GM21381 (cell line): ENCODE measurements around the gene ZNF587B.
"Not testable (repeated sequence)": the region's sequence is repeated elsewhere in the genome, so short reads cannot be mapped to it uniquely, and the experiment has no call there.

Experiments
- ATAC-seq: cut with Tn5 transposase; IDR thresholded peaks from one replicate; pipeline ENCODE4 v1.9.1; 2021; ENCODE audit warnings: mild to moderate bottlenecking, moderate library complexity; ENCODE audit not compliant: unreplicated experiment

ZNF587B gene

GRCh38 chr19:57830071-57830602 is at the start of gene ZNF587B:
Gene ZNF587B, plus strand, starts transcription at chr19:57830299. Its CDS starts 230 bp downstream, at chr19:57830529.
- no peak for ATAC-seq

DNA sequence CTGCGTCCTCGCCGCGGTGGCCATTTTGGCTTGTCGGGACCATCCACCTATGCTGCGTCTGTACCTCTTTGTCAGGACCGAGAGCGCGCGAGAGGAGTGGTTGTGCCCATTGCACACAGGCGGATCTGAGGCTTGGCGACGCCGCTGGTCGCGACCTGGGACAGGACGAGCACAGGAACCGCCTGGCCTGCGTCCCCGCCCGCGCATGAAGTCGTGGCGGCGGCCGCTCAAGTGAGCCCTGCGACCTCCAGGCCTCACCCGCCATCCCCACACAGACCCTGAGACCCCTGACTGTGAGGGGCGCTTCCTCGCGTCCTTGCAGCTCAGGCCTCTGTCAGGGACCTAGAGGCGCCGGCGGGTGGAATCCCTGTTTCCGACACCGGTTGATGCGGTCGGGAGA is 43.8 kb upstream of the ZNF587B start:
- no peak for ATAC-seq

GRCh38 chr19:57786906-57787305 is 43.2 kb upstream of the ZNF587B start:
- ATAC-seq, result no peak

- no peak for ATAC-seq
Observed at GRCh38 chr19:57788114-57788692, 41.9 kb upstream of the ZNF587B start.

- no peak for ATAC-seq
Observed at GRCh38 chr19:57789288-57789687, 40.8 kb upstream of the ZNF587B start.

DNA sequence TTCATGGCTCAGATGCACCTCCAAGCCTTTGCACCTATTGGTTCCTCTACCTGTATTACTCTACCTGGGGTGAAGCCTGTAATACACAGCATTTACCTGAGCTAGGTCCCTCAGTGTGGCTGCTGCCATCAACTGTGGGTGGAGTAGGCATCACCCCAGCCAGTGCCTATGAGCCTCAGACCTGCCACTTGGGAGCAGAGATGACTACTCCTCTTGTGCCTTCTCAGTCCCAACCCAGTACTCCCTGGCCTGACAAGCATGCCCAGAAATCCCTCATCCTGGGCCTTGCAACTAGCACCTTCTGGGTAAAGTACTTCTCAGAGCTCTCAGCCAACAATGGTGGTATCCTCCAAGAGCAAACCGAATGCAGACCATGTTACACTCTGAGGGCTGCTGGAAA is 33.5 kb upstream of the ZNF587B start:
- ATAC-seq, result not testable (repeated sequence)

- no peak for ATAC-seq
Observed at GRCh38 chr19:57800696-57801095, 29.4 kb upstream of the ZNF587B start.

DNA sequence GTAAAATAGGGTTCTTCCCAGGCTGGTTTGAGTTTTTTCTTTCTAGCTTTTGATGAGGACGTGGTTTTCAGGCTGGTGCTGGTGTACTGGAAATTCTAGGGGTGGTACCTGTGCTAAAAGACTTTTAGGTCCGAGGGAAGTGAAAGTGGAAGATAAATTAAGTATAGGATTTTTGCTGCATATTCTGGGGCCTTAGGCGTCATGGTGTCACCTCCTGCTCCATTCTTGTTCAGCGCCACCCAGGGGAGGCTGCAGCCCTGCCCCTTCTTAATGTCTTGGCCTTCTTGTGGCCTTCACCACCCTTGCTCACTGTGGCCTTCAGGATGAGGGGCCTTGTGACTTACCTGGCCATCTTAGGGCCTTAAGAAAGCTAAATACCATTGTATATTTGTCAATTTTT is 27.8 kb upstream of the ZNF587B start:
- no peak for ATAC-seq

DNA sequence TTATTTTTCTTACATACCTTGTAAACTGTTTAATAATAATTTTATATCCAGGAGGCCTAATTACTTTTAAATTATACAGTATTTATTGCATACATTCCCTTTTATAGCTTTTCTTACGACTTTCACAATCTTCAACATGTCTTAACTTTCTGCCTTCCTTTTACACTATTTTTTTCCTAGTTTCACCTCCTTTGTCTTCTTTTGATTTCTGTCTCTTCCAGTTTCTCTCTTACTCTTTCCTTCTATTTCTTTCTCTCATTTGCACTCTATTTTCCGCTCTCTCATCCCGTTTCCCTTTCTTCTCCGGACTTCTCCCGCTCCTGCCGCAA is 26.9 kb upstream of the ZNF587B start:
- ATAC-seq, result no peak

- no peak for ATAC-seq
Observed at GRCh38 chr19:57803594-57804325, 26.3 kb upstream of the ZNF587B start.

DNA sequence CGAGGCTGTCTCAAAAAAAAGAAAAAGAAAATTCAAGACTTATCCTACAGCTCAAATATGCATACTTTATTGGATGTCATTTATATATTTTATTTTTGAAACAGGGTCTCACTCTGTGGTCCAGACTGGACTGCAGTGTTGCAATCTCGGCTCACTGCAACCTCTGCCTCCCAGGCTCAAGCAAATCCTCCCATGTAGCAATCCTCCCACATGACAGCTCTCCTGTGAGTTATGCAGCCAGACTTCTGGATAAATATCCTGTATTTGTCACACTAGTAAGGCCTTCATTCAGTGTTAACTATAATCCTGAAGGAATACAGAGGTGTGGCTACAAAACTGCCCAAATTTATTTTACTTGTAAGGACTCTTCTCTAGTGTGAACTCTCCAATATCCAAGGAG is 22.6 kb upstream of the ZNF587B start:
- ATAC-seq, result no peak

GRCh38 chr19:57810410-57811295 is 19.4 kb upstream of the ZNF587B start:
- ATAC-seq, result not testable (repeated sequence)

- ATAC-seq, result no peak
Observed at GRCh38 chr19:57812226-57812625, 17.9 kb upstream of the ZNF587B start.

- ATAC-seq, result not testable (repeated sequence)
Observed at GRCh38 chr19:57812975-57813820, 16.9 kb upstream of the ZNF587B start.

- ATAC-seq, result no peak
Observed at GRCh38 chr19:57813919-57814504, 16.1 kb upstream of the ZNF587B start.

GRCh38 chr19:57814505-57815246 is 15.4 kb upstream of the ZNF587B start, which contains the start of gene ZNF552:
Gene ZNF552, minus strand, starts transcription at chr19:57814913. Its CDS starts 170 bp downstream, at chr19:57814743.
- ATAC-seq, result peak; percentile 65

- no peak for ATAC-seq
Observed at GRCh38 chr19:57815247-57816075, 14.6 kb upstream of the ZNF587B start.

DNA sequence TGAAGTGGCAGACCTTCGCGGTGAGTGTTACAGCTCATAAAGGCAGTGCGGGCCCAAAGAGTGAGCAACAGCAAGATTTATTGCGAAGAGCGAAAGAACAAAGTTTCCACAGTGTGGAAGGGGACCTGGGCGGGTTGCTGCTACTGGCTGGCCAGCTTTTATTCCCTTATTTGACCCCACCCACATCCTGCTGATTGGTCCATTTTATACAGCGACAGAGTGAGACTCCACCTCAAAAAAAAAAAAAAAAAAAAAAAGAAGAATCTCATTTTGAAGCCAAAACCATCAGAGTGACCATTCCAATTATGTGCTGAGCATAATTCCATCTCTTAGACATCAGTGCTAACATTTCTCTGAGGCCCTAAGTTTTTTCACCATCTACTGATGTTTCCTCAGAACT is 13.4 kb upstream of the ZNF587B start:
- ATAC-seq, result no peak

GRCh38 chr19:57817976-57818375 is 12.1 kb upstream of the ZNF587B start:
- no peak for ATAC-seq
